HS-27A (cell line): ENCODE results near the gene ACTG1.

ENCODE experiments used
- DNase-seq: peaks from one replicate; pipeline ENCODE4 v3.0.0-alpha.2; 2012; ENCODE audit warnings: low read depth, missing footprints

The ACTG1 gene

GRCh38 chr17:81518113-81518784, 5.7 kb upstream of the ACTG1 start:
- no peak for DNase-seq

GRCh38 chr17:81517339-81518112, 4.9 kb upstream of the ACTG1 start:
- DNase-seq: no peak

GRCh38 chr17:81517009-81517338, 4.4 kb upstream of the ACTG1 start:
- no peak for DNase-seq

- DNase-seq: no peak
Observed at GRCh38 chr17:81516439-81516838, 3.8 kb upstream of the ACTG1 start.

GRCh38 chr17:81515530-81516041, 3.0 kb upstream of the ACTG1 start:
- DNase-seq: no peak

GRCh38 chr17:81514739-81515529, 2.3 kb upstream of the ACTG1 start:
- no peak for DNase-seq

- no peak for DNase-seq
Observed at GRCh38 chr17:81514489-81514738, 1.8 kb upstream of the ACTG1 start.

GRCh38 chr17:81513753-81514488, 1.3 kb upstream of the ACTG1 start:
- DNase-seq: no peak

GRCh38 chr17:81513372-81513752, 763 bp upstream of the ACTG1 start:
- DNase-seq: no peak

GRCh38 chr17:81511804-81512561, 616 bp downstream of the ACTG1 start:
- no peak for DNase-seq

GRCh38 chr17:81511554-81511803, 1.1 kb downstream of the ACTG1 start:
- DNase-seq: no peak

GRCh38 chr17:81510785-81511553, 1.6 kb downstream of the ACTG1 start:
- no peak for DNase-seq

- DNase-seq: no peak
Observed at GRCh38 chr17:81509972-81510784, 2.4 kb downstream of the ACTG1 start.

GRCh38 chr17:81509207-81509971, 3.2 kb downstream of the ACTG1 start:
- DNase-seq: no peak

- no peak for DNase-seq
Observed at GRCh38 chr17:81508639-81509206, 3.9 kb downstream of the ACTG1 start.

- DNase-seq: no peak
Observed at GRCh38 chr17:81503619-81504018, 9.0 kb downstream of the ACTG1 start.

GRCh38 chr17:81502471-81503017, 10.1 kb downstream of the ACTG1 start:
- no peak for DNase-seq

GRCh38 chr17:81500047-81500446, 12.6 kb downstream of the ACTG1 start:
- DNase-seq: no peak

GRCh38 chr17:81499601-81499970, 13.0 kb downstream of the ACTG1 start:
- DNase-seq: no peak
